ENCODE data around the gene FITM2.
A peak's percentile ranks its signal among the peaks of the same experiment; 100 is the strongest.
"Not testable (repeated sequence)": the region's sequence is repeated elsewhere in the genome, so short reads cannot be mapped to it uniquely, and the experiment has no call there.

The FITM2 gene

DNA sequence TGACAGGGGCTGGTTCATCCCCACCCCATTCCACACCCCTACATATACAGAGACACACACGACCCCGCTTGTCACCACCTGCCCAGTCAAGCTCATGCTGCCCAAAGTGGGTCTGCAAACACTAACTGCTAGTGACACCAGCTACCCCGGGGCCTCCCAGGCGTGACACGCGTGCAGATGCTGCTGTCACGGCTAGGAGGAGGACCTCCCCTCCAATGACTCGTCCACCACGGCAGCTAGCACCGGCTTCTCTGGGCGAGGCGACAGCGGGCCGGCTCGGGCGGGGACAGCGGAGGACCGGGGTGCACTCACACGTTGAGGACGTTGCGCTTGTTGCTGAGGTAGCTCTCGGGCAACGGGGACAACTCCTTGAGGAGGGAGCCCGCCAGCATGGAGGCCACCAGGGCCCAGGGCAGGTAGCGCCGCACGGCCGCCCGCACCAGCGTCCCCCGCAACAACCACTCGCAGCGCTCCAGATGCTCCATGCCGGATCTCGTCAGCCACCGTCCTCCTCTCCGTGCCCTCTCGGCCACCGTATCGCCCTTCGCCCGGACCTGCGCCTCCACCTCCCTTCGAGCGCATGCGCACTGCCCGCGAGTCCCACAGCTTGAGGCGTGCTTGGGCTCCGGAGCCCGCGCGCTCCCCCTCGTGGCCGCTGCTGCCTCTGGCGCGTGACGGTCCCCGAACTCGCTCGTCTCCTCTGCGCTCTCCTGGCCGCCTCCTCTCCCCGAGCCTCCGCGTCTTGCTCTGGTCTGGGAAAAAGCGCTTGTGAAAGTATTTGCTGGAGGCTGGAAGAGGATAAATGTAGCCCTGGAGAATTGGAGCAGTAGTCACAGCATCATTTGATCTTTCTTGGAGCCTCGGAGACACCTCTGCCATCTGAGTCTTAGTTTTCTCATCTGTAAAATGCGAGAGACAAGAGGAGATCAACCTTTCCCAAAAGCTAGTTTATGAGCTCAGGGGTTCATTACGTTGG, at the start of gene FITM2:
TSS of gene FITM2 (minus strand) at position 539 of the 976 bp plus-strand sequence. CDS start at position 485, 54 bp downstream.
- DNase-seq (ENCODE audit: low read depth, low spot score): peak; percentile 90

DNA sequence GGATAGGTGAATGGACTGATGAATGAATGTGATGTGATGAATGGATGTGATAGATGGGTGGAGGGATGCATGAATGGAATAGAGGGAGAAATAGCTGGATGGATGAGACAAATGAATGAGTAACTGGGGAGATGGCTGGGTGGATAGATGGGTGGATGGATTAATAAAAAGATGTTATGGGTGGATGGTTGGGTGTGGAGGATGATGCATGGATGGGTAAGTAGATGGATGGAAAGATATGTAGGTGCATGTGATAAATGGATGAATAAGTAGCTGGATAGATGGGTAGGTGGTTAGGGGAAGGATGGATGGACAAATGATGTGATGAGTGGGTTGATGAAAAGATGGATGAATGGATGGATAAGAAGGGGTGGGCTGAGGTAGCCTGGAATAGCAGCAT, 49.2 kb upstream of the FITM2 start:
- no peak for DNase-seq (ENCODE audit: low read depth, low spot score)

DNA sequence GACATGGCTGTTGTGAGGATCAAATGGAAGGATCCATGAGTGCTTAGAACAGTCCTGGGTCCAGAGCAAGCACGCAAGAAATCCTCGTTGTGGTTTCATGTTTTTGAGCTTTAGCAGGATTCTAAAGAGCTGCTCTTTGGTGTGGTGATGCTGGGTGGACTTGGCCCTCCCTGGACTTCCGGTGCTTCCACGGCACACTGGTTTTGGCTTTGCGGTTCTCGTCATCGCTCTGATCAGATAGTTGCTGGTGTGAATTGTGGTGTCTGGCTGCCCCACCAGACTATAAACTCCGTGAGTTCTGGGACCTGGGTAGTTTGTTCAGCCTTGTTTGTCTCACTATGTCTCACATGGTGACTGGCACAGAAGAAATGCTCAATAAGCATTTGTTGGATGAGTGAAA, 47.8 kb upstream of the FITM2 start:
- no peak for DNase-seq (ENCODE audit: low read depth, low spot score)

GRCh38 chr20:44357555-44358125, 46.6 kb upstream of the FITM2 start:
- DNase-seq (ENCODE audit: low read depth, low spot score): no peak

DNA sequence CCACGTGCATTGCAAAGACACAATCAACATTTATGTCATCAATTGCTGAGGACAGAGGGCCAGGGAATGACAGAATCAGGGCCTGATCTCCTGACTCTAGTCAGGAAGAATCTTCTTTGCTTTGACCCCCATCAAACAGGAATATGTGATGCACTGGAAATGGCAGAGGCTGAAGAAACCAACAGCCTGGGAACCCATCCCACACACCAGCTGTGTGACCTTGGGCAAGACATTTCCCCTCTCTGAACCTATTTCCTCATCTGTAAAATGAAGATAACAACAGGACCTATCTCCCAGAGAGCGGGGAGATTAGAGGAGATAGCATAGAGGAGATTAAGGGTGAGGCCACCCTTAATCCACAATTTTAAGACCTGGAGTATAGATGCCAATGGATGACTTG, 46.0 kb upstream of the FITM2 start:
- no peak for DNase-seq (ENCODE audit: low read depth, low spot score)

- no peak for DNase-seq (ENCODE audit: low read depth, low spot score)
These were observed 45.3 kb upstream of the FITM2 start for GRCh38 chr20:44356353-44356723.

DNA sequence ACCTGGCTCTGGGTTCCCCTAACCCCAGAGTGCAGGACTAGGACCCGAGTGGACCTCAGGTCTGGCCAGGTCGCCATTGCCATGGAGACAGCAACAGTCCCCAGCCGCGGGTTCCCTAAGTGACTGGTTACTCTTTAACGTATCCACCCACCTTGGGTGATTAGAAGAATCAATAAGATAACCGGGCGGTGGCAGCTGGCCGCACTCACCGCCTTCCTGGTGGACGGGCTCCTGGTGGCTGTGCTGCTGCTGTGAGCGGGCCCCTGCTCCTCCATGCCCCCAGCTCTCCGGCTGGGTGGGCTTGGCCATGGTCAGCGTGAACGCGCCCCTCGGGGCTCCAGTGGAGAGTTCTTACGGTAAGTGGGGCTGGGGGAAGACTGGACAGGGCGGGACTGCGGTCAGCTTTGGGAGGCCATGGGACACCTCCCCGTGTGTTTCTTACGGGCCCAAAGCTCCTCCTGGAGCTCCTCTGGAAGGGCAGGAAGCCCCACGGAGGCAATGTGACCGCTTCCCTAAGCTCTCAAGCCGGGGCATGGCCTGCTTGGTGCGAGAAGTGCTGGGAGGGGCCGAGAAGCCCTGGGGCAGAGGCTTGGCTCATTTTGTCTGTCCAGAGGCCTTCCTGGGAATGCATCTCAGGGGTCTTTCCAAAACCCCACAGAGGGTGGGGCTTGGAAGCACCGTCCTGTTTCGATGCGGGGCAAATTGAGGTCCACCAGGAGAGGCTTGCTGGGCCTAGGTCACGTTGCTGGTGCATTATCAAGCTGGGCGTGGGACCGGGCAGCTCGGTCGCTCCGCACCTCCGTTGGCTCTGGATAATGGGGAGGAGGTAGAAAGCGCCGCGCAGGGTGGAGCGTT, 44.7 kb upstream of the FITM2 start, which contains the start of gene HNF4A:
TSS of gene HNF4A (plus strand) at position 202 of the 855 bp plus-strand sequence. CDS start at position 308, 106 bp downstream.
- DNase-seq (ENCODE audit: low read depth, low spot score): no peak

GRCh38 chr20:44354979-44355497, 44.0 kb upstream of the FITM2 start:
- DNase-seq (ENCODE audit: low read depth, low spot score): no peak

DNA sequence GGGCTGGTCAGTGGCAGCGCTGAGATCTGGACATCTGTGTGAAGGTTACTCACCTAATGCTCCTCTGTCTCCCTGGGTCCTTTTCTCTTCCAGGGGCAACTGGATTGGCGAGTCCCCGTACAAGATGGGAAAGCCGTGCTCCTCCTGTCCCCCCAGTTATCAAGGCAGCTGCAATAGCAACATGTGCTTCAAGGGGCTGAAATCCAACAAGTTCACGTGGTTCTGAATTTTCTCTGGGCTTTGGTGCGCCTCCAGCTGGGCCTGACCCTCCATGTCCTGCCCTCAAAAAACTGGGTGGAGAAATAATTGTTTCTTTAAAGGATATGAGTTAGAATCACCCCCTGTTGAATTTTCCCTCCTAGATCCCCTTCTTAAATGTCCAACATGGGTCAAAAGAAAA, 39.6 kb upstream of the FITM2 start:
- no peak for DNase-seq (ENCODE audit: low read depth, low spot score)

GRCh38 chr20:44349349-44349748, 38.3 kb upstream of the FITM2 start:
- DNase-seq (ENCODE audit: low read depth, low spot score): no peak

DNA sequence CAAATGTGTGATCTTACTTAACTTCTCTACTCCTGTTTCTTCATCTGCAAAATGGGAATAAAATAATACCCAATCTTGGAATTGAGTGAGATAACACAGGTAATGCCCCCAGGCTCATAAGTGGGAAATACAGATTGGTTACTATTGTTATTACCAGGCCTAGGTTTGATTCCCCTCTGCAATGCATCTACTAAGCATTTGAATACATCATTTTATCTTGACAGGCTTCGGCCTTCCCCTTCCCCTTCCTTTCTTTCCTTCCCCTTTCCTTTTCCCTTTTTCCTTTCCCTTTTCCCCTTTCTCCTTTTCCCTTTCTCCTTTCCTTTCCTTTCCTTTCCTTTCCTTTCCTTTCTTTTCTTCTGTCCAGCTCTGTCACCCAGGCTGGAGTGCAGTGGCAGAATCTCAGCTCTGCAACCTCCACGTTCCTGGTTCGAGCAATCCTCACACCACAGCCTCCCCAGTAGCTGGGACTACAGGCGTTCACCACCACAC, 37.2 kb upstream of the FITM2 start:
- DNase-seq (ENCODE audit: low read depth, low spot score): no peak

GRCh38 chr20:44345941-44346340, 34.9 kb upstream of the FITM2 start:
- not testable (repeated sequence) for DNase-seq (ENCODE audit: low read depth, low spot score)

GRCh38 chr20:44345147-44345546, 34.1 kb upstream of the FITM2 start:
- DNase-seq (ENCODE audit: low read depth, low spot score): no peak

DNA sequence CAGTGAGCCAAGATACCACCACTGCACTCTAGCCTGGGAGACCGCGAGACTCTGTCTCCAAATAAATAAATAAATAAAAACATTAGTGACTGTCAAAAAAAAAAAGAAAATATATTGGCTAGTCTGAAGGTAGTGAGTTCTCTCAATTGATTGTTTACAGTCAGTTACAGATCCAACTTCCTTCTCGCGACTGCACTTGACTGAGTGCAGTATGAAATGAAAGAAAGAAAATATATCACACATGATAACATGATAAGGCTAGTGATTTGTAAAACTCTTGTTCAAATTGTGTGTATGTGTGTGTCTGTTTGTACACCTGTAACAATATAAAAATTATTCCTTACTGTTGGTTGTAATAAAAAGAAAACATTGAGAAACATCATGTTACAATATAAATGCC, 33.7 kb upstream of the FITM2 start:
- DNase-seq (ENCODE audit: low read depth, low spot score): no peak

GRCh38 chr20:44343162-44343675, 32.2 kb upstream of the FITM2 start:
- DNase-seq (ENCODE audit: low read depth, low spot score): no peak

DNA sequence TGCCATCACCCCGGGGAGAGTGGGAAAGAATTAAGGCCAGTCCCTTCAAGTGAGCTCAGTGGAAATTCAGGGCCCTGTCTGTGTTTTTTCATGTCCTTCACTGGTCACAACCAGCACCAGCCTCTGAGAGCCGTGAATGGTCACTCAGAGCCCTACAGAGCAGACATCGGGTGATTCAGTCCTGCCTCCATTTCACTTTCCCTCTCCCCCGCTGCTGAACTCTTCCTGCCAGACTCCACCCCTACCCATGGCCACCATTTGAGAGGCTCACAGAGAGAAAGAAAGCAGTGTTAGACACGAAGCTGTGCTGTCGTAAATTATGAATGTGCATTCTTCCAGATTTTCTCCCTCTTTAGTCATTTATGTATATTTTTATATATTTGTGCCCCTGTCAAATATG, 31.2 kb upstream of the FITM2 start:
- no peak for DNase-seq (ENCODE audit: low read depth, low spot score)

DNA sequence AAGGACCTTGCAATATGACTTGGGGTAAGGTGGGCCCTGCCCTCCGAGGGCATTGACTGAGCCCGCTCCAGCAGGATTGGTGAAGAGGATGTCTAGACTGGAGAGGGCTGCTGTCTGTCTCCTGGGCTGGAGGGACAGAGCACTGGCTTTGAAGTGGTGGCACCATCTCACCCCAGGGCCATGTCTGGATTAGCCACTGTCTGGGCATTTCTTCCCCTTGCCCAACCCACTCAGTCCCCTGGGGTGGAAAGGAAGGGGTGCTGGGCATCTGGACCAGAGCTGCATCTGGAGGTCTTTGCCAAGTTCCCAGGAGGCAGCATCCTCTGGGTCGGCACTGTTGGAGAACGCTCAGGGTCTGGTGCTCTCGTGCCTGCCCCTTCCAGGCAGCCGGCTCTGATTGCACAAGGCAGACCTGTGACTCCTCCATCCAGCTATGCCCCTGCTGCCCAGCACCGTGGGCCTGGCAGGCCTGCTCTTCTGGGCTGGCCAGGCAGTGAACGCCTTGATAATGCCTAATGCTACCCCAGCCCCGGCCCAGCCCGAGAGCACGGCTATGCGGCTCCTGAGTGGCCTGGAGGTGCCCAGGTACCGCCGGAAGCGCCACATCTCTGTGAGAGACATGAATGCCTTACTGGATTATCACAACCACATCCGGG, 25.9 kb upstream of the FITM2 start, which contains the start of gene R3HDML:
TSS of gene R3HDML (plus strand) at position 319 of the 656 bp plus-strand sequence. CDS start at position 434, 115 bp downstream.
- DNase-seq (ENCODE audit: low read depth, low spot score): no peak

DNA sequence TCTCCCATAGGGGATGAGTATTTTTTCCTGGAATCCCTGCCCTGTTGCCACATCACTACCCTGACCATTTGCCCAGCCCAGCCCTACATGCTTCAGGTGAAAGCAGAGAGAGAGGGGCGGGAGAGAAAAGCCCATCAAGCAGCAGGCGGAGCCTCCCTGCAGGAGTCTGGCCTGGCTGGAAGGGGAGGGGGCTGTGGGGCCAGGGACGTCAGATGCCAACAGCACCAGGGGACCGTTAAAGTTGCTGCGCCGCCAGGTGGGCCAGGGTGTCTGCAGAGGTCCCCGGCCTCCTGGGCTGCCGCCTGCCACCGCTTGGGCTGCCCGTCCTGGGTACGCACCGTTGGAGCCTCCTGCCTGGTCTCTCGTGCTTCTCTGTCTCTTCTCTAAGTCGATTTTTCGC, 25.1 kb upstream of the FITM2 start:
- no peak for DNase-seq (ENCODE audit: low read depth, low spot score)

DNA sequence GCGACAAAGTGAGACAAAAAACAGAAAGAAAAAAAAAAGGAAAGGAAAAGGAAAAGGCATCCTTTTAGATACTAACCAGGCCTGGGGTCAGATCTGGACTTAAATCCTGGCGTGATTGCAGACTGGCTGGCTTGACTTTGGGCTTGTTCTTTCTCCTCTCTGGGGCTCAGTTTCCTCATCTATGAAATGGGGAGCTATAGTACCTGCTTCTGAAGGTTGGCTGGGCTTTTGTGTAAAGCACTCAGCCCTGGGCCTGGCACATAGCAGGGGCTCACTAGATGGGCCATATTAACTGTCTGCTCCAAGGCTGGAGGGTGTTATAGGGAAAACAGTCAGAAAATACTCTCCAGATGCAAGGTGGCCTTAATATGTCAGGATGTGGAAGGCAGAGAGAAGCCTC, 24.7 kb upstream of the FITM2 start:
- no peak for DNase-seq (ENCODE audit: low read depth, low spot score)

DNA sequence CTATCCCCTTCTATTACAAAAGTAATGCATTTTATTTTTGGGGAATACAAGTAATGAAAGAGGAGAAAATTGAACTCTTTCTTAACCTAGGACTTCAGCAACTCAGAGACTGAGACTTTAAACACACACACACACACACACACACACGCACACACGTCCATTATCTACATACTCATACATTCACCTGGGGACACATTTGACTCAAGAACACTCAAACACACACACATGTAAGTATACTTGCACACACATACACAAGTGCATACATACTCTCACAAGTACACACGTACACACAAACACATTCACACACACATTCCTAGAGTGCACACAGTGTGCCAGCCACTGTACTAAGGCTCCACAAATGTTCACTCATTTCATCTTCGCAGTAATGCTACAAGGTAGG, 23.7 kb upstream of the FITM2 start:
- no peak for DNase-seq (ENCODE audit: low read depth, low spot score)

DNA sequence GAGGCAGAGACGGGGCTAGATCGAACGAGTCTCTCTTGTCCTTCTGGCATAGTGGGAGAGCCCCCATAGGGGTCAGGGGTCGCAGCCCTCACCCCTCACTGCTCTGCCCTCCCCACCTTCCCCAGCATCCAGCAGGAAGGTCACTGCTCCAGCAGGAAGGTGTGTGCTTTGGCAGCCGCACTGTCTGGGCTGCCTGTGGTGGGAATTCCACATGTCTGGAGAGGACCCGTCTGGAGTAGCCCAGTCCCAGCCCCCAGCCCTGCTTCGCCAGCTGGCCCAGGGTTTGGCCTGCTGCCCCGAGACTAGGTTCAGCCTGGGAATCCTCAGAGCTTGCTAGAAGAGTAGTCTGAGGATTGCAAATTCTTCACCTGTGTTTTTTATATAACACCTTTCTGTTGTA, 23.3 kb upstream of the FITM2 start:
- no peak for DNase-seq (ENCODE audit: low read depth, low spot score)

Measured in smooth muscle cell of the brain vasculature (primary cell).